ENCODE measurements around the gene CELSR1.

The CELSR1 gene

DNA sequence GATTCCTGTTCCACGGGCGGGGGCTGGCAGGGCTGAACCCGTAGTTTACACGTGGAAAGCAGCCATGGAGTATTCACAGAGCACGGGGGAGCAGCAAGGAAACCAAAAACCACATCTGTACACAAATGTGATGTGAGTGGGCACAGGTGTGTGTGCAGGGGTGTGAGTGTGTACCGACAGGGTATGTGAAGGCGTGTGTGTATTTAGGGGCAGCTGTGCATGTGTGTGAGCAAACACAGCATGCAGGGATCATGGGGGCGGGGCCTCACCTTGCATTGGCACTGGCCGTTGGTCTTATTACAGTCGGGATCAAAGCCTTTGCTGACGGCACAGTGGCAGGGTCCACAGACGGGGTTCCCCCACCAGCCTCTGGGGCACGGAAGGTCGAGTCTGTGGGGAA is 143.5 kb downstream of the CELSR1 start:
- TF ChIP-seq, protein P1, sequence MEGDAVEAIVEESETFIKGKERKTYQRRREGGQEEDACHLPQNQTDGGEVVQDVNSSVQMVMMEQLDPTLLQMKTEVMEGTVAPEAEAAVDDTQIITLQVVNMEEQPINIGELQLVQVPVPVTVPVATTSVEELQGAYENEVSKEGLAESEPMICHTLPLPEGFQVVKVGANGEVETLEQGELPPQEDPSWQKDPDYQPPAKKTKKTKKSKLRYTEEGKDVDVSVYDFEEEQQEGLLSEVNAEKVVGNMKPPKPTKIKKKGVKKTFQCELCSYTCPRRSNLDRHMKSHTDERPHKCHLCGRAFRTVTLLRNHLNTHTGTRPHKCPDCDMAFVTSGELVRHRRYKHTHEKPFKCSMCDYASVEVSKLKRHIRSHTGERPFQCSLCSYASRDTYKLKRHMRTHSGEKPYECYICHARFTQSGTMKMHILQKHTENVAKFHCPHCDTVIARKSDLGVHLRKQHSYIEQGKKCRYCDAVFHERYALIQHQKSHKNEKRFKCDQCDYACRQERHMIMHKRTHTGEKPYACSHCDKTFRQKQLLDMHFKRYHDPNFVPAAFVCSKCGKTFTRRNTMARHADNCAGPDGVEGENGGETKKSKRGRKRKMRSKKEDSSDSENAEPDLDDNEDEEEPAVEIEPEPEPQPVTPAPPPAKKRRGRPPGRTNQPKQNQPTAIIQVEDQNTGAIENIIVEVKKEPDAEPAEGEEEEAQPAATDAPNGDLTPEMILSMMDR (IDR thresholded peaks at IDR 0.05), result no peak

DNA sequence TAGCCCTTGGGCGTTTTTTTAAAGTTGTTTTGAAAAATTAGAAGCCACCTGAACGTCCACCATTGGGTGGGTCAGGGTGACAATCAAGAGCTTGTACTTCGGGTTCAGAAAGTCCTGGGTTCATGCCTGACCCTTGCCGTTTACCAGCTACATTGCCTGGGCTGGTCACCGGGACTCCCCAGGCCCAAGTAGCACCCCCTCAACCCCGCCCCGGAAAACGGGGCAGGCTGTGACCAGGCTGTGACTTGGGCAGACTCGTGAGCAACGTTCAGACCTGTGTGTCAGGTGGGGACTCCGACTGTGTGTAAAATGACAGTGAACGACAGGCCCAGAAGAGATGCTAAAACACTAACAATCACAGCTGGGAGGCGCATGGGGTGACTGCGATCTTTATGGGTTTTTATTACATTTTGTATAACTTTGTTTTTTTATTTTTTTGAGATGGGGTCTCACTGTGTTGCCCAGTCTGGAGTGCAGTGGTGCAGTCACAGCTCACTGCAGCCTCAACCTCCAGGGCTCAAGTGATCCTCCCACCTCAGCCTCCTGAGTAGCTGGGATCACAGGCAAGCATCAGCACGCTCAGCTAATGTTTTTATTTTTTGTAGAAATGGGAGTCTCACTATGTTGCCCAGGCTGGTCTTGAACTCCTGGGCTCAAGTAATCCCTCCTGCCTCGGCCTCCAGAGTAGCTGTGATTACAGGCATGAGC is 145.1 kb downstream of the CELSR1 start:
- TF ChIP-seq, protein P1 (IDR thresholded peaks at IDR 0.05), result no peak

DNA sequence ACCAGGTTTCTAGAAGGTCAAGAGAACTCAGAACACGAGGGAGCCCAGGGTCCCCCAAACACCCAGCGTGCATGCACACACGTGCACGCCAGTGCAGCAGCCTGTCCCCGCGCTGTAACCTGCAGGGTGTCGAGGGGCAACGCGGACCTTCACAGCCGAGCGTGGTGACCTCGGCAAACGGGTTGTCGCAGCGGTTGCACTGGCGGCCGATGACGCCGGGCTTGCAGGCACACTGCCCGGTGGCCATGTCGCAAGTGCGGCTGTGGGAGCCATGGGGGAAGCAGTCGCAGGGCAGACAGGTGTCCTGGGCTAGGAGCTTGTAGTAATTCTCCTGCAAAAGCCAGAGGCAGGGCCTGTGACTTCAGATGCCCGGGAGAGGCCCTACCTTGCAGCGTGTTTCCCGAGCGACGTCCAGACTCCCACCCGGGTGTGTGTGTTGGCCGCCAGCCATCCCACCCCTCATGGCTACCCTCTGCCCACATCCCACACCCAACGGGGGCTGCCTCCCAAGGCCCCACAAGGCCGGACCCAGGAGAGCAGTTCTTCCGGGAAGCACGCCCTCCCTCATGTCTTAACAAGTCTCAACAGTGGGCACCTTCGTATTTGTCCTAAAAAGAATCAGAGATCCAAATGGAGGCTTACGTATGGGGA is 145.8 kb downstream of the CELSR1 start:
- TF ChIP-seq, protein P1 (IDR thresholded peaks at IDR 0.05), result no peak

DNA sequence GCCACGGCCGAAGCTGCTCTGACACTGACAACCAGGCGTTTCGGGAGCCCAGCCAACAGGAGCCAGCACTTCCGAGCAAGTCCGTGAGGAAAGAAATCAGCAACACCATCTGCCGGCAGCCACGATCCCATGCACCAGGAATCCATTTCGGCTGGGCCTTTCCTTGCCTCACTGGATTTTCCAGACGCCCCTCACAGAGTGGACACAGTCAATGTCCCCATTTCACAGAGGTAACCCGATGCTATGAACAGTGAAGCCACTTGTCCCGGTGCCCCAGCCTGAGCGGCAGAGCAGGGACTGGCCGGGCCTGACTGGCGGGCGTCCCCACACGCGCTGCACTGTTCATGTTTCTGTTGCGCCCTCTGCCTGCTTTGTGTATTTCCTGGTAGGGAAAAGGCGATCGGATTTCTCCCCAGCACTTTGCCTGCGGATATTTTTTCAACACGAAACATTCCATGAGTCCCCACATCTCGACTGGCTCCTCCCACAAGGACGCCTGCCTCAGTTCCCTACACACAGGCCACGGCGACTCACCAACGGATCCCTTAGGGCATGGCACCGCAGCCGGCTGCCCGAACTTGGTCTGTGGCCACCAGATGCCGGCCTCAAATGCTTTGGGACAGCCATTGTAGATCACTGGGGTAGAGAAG is 146.6 kb downstream of the CELSR1 start:
- TF ChIP-seq, protein P1 (IDR thresholded peaks at IDR 0.05), result peak; percentile 67

DNA sequence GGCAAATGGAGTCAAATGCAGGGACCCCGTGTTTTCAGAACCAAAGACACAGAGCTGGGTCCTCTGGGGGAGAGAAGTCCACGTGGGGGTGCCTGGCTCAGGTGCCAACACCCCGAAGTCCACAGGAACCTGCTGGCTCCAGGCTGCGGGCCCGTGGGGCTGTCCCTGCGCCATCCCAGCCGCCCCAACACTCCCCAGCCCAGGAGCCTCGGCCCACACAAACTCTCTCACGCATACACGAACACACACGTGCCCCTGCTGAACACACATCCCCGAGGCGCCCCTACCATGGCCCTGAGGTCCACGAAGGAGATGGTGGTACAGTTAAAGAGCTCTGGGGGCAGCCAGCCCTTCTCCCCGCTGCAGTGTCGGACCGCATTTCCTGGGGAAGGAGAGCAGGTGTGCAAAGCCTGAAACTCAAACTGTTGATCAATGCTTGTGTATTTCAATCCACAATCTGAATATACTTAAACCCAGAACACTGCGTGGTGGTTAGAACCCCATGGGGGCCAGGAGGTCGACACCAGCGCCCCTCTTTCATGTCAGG is 147.2 kb downstream of the CELSR1 start:
- TF ChIP-seq, protein P1 (IDR thresholded peaks at IDR 0.05), result no peak

DNA sequence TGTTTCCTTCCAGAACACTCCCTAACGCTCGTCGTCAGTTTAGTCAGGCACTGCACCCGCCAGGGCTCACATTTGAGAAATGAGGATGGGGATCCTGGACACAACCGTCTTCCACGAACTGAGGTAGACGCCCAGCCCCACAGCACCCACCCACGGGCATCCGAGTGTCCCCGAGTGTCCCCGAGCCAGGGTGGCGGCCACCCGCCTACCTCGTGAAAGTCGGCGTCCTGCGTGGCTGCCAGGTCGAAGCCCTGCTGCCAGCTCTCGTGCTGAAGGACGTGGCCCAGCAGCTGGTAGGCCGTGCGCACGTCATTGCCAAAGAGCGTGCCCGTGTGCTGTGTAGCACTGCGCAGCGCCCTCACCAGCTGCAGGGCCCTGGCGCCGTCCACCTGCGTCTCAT is 148.3 kb downstream of the CELSR1 start:
- TF ChIP-seq, protein P1 (IDR thresholded peaks at IDR 0.05), result no peak

DNA sequence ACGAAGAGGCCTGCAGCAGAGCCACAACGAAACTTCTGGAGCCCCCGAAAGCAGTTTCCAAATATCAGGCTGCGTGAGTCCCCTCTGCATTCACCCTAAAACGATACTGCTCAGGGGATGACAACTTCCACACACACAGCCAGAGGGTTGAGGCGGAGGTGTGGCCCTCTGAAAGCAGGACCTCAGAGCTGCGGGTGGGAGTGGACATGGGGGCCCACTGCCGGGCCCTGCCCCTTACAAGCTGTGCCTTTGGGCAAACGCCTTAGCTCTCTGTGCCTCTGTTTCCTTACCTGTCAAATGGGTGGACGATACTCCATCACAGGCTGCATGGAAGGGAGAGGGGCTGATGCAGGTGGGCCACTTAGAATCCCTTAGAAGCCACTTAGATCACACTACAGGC is 148.8 kb downstream of the CELSR1 start:
- TF ChIP-seq, protein P1 (IDR thresholded peaks at IDR 0.05), result no peak
